Ovary (tissue), 3 donors: ENCODE measurements around the gene MAPK1.

ENCODE experiments used
- CTCF ChIP-seq, 3 donors: fragments of 450-650 bp in 2 of 3; fragments of 200-600 bp in 1 of 3; IDR thresholded peaks; one replicate each; pipeline versions ENCODE4 v1.5.1 to v1.8.0; 2016 to 2022; ENCODE audit warnings: antibody characterized with exemption in 3 of 3, mild to moderate bottlenecking in 1 of 3
- EP300 ChIP-seq: sonication (generic); formaldehyde crosslinking; IDR thresholded peaks from one replicate; pipeline ENCODE4 v1.6.1; 2017; ENCODE audit warnings: antibody characterized with exemption
- POLR2A ChIP-seq: fragments of 450-650 bp; IDR thresholded peaks from one replicate; pipeline ENCODE4 v1.6.1; 2017; ENCODE audit warnings: antibody characterized with exemption, mild to moderate bottlenecking, moderate library complexity
- donor health status: DM: no; HTN: no; CAD: no.

GRCh38 chr22:21719024-21719423 is 148.4 kb downstream of the MAPK1 start:
- TF ChIP-seq CTCF (IDR thresholded peaks at IDR 0.05): no peak
- TF ChIP-seq POLR2A: no peak
- no peak for TF ChIP-seq EP300
